ENCODE measurements around the gene DLG4. TPM values are rescaled to one million over a fixed set of nuclear protein-coding genes. Genes with fewer than 3 reads are reported as not detected.

The DLG4 gene
- total RNA-seq, 1 donor from 2014 or later: 14.0 TPM

DNA sequence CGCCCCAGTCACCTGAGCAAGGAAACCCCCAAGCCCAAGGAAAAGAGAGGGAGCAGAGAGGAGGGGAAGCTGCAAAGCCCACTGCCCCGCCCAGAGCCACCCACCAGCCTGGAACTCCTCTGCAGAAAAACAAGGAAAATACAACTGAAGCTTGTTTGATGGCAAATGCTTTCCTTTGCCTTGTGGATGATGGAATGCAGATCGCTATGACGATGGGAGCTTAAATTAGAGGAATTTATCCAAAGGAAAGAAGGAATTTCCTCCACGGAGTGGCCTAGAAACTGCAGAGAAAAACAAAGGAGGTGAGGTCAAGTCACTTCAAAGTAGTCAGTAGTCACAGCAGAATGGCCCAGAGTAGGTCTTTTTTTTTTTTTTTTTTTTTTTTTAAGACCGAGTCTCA is 73.5 kb downstream of the DLG4 start:
- Histone ChIP-seq H3K27ac (replicated peaks) (no peak overlapping the region), H3K4me3 (no peak overlapping the region), H3K36me3 (no peaks in the 10 kb centered on the region), H3K4me1 (no peaks in the 10 kb centered on the region), H3K9me3 (replicated peaks) (no peaks in the 10 kb centered on the region), H3K27me3 (ENCODE audit: low read depth) (peaks cover 83% of the 10 kb centered on the region)
- DNase-seq: no peak
- intact Hi-C loops (cut with micrococcal nuclease): no loop called here
- TF ChIP-seq, protein P1, sequence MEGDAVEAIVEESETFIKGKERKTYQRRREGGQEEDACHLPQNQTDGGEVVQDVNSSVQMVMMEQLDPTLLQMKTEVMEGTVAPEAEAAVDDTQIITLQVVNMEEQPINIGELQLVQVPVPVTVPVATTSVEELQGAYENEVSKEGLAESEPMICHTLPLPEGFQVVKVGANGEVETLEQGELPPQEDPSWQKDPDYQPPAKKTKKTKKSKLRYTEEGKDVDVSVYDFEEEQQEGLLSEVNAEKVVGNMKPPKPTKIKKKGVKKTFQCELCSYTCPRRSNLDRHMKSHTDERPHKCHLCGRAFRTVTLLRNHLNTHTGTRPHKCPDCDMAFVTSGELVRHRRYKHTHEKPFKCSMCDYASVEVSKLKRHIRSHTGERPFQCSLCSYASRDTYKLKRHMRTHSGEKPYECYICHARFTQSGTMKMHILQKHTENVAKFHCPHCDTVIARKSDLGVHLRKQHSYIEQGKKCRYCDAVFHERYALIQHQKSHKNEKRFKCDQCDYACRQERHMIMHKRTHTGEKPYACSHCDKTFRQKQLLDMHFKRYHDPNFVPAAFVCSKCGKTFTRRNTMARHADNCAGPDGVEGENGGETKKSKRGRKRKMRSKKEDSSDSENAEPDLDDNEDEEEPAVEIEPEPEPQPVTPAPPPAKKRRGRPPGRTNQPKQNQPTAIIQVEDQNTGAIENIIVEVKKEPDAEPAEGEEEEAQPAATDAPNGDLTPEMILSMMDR (IDR thresholded peaks at IDR 0.05; ENCODE audit: borderline replicate concordance): no peak

DNA sequence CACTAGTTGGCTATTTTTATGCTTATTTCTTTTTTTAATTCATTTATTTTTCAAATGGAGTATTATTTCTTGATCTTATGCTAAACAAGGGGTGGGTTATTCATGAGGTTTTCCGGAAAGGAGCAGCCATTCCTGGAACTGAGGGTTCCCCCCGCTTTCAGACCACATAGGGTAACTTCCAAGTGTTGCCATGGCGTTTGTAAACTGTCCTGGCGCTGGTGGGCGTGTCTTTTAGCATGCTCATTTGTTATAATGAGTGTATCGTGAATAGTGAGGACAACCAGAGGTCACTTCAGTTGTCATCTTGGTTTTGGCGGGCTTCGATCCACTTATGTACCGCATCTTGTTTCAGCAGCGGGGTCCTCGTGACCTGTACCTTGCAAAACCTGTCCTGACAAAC is 75.4 kb downstream of the DLG4 start:
- intact Hi-C loops (cut with micrococcal nuclease): no loop called here
- Histone ChIP-seq H3K36me3 (no peaks in the 10 kb centered on the region), H3K4me1 (no peaks in the 10 kb centered on the region), H3K4me3 (no peak overlapping the region), H3K27ac (replicated peaks) (no peak overlapping the region), H3K9me3 (replicated peaks) (no peaks in the 10 kb centered on the region), H3K27me3 (ENCODE audit: low read depth) (peaks cover 87% of the 10 kb centered on the region)
- no peak for DNase-seq
- TF ChIP-seq, protein P1 (IDR thresholded peaks at IDR 0.05; ENCODE audit: borderline replicate concordance): no peak

DNA sequence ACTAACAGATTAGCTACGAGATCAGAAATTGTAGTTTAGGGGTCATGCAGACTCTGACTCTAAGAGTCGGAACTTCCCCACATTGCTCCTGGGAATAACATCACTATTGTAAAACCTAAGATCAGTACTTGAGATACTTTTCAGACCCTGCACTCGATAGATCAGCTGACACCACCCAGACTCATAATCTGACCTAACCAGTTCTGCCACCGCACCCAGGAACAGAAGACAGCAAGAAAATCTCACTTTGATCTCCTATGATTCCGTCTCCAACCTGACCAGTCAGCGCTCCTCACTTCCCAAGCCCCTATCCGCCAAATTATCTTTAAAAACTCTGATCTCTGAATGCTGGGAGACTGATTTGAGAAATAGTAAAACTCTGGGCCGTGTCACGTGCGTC is 77.8 kb downstream of the DLG4 start:
- H3K36me3 ChIP-seq: no peaks in the 10 kb centered on the region
- H3K4me1 ChIP-seq: no peaks in the 10 kb centered on the region
- no peak overlapping the region for H3K27ac ChIP-seq (replicated peaks)
- no peak overlapping the region for H3K4me3 ChIP-seq
- H3K9me3 ChIP-seq (replicated peaks): no peaks in the 10 kb centered on the region
- H3K27me3 ChIP-seq (ENCODE audit: low read depth): peaks cover 96% of the 10 kb centered on the region
- intact Hi-C loops (cut with micrococcal nuclease): no loop called here
- DNase-seq: no peak
- TF ChIP-seq, protein P1 (IDR thresholded peaks at IDR 0.05; ENCODE audit: borderline replicate concordance): no peak

DNA sequence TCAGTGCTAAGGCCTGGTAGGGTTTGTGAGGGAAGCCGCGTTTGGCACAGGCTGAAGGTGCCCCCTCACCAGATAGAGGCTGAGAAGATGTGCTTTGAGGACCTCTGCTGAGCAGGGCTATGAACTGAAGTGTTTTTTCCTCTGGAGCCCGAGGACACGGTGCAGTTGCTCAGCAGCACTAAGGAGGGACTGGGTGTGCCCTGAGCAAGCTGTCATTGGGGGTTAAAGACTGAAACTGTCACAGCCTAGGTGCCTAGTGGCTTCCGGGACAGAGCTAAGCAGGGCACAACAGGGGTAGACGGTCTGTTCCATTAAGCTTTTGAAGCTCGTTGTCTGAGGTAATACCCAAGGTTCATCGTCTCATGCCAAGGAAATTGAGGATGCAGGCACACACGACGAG is 80.2 kb downstream of the DLG4 start:
- intact Hi-C loops (cut with micrococcal nuclease): loop anchor here (5.0 to 10.0 kb wide), 2 partner anchors 87 to 225 kb away; no protein-coding TSS in a partner anchor
- TF ChIP-seq, protein P1 (IDR thresholded peaks at IDR 0.05; ENCODE audit: borderline replicate concordance): no peak
- no peak overlapping the region for H3K4me3 ChIP-seq

DNA sequence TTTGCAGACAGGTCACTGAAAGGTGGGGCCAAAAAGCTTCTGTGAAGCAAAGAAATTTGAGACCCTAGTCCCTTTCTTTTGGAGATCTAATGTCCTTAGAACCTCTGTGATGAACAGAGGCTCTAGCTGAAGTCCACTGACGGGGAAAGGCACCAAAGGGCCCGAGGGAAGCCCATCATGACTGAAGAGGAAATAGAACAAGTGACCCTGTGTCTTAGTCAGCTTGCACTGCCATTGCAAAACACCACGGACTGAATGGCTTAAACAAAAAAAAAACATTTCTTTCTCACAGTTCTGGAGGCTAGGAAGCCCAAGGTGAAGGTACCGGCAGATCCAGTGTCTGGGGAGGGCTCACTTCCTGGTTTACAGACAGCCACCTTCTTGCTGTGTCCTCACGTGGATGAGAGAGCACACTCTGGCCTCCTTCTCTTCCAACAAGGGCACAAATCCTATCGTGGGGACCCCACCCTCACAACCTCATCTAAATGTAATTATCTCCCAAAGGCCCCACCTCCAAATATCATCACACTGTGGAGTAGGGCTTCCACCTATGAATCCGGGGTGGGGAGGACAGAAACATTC is 80.7 kb downstream of the DLG4 start:
- peaks cover 6% of the 10 kb centered on the region for H3K4me1 ChIP-seq
- no peak for DNase-seq
- TF ChIP-seq, protein P1 (IDR thresholded peaks at IDR 0.05; ENCODE audit: borderline replicate concordance): no peak
- intact Hi-C loops (cut with micrococcal nuclease): loop anchor here (5.0 to 10.0 kb wide), 2 partner anchors 87 to 224 kb away; no protein-coding TSS in a partner anchor
- peaks cover 95% of the 10 kb centered on the region for H3K27me3 ChIP-seq (ENCODE audit: low read depth)
- H3K27ac ChIP-seq (replicated peaks): no peak overlapping the region
- no peaks in the 10 kb centered on the region for H3K36me3 ChIP-seq
- H3K4me3 ChIP-seq: no peak overlapping the region
- no peaks in the 10 kb centered on the region for H3K9me3 ChIP-seq (replicated peaks)

More for the DNA sequence above, 80.2 kb downstream of the DLG4 start:
- Histone ChIP-seq H3K36me3 (no peaks in the 10 kb centered on the region), H3K9me3 (replicated peaks) (no peaks in the 10 kb centered on the region), H3K4me1 (peaks cover 6% of the 10 kb centered on the region), H3K27ac (replicated peaks) (no peak overlapping the region), H3K27me3 (ENCODE audit: low read depth) (peaks cover 95% of the 10 kb centered on the region)
- DNase-seq: no peak

Measured in left ventricle myocardium inferior (tissue), 1 donor.